HepG2 (cell line): ENCODE data around the gene PCBP4. TPM values are rescaled to one million over a fixed set of nuclear protein-coding genes. Genes with fewer than 3 reads are reported as not detected.

Experiments
- HCFC1 ChIP-seq: fragments of 150-350 bp; IDR thresholded peaks from 2 replicates; pipeline ENCODE4 v1.6.1; 2014; ENCODE audit warnings: low read depth, low read length
- NCOA5 ChIP-seq: sonication (generic); formaldehyde crosslinking; IDR thresholded peaks from 2 replicates; pipeline ENCODE4 v1.4.0; 2020; ENCODE audit warnings: missing genetic modification reagents
- RFX5 ChIP-seq: IDR thresholded peaks from 2 replicates; pipeline ENCODE4 v1.6.1; 2011; ENCODE audit warnings: low read depth, low read length, improper control_type of control experiment
- ZFP62 ChIP-seq: sonication (generic); formaldehyde crosslinking; IDR thresholded peaks from 2 replicates; pipeline ENCODE4 v1.4.0; 2020; ENCODE audit warnings: missing genetic modification reagents
- ZFP90 ChIP-seq: sonication (generic); formaldehyde crosslinking; IDR thresholded peaks from 2 replicates; pipeline ENCODE4 v1.8.0; 2022; ENCODE audit warnings: missing genetic modification reagents, mild to moderate bottlenecking, inconsistent platforms, borderline replicate concordance
- ZNF180 ChIP-seq: sonication (generic); formaldehyde crosslinking; IDR thresholded peaks from 2 replicates; pipeline ENCODE4 v1.4.0; 2020; ENCODE audit warnings: low read depth, missing genetic modification reagents, borderline replicate concordance
- ZNF563 ChIP-seq: sonication (generic); formaldehyde crosslinking; IDR thresholded peaks from 2 replicates; pipeline ENCODE4 v1.8.0; 2022; ENCODE audit warnings: mild to moderate bottlenecking, moderate library complexity, missing genetic modification reagents
- polyA plus RNA-seq, 8 experiments: library from polyadenylated mRNA; depleted of rRNA in 3 of 8; stranded (reverse) in 7 of 8; unstranded in 1 of 8; fragments of >200 nt; fragmentation: Illumina TruSeq in 4 of 8; extraction: Trizol in 4 of 8; gene quantifications; 2 replicates each; pipeline versions ENCODE4 v1.2.1 to v1.2.3, GENCODE V29; 2011 to 2016; ENCODE audit warnings: low read depth in 4 of 8, missing spikeins in 1 of 8, mixed read lengths in 1 of 8; ENCODE audit not compliant: insufficient read depth in 1 of 8
- total RNA-seq, 5 experiments: library from RNA; depleted of rRNA; stranded (reverse); fragments of >200 nt; fragmentation: Illumina TruSeq; extraction: Trizol; gene quantifications; 2 replicates each; pipeline ENCODE4 v1.2.3, GENCODE V29; 2016; ENCODE audit warnings: low read depth in 1 of 5
- TF ChIP-seq, protein P1 (sequence below): sonication (generic); formaldehyde crosslinking; IDR thresholded peaks from 2 replicates; pipeline ENCODE4 v1.4.0; 2020; ENCODE audit warnings: missing genetic modification reagents
- TF ChIP-seq, protein P2 (sequence below): sonication (generic); formaldehyde crosslinking; IDR thresholded peaks from 2 replicates; pipeline ENCODE4 v1.4.0; 2020; ENCODE audit warnings: missing genetic modification reagents
- TF ChIP-seq, protein P3 (sequence below): sonication (generic); formaldehyde crosslinking; IDR thresholded peaks from 2 replicates; pipeline ENCODE4 v1.5.0; 2020; ENCODE audit warnings: mild to moderate bottlenecking, missing genetic modification reagents, borderline replicate concordance
- TF ChIP-seq, protein P4 (sequence below): sonication (generic); formaldehyde crosslinking; IDR thresholded peaks from 2 replicates; pipeline ENCODE4 v1.8.0; 2022; ENCODE audit warnings: low read depth, missing genetic modification reagents
- TF ChIP-seq, protein P5 (sequence below): sonication (generic); formaldehyde crosslinking; IDR thresholded peaks from 2 replicates; pipeline ENCODE4 v1.4.0; 2020; ENCODE audit warnings: mild to moderate bottlenecking, missing genetic modification reagents
- TF ChIP-seq, protein P6 (sequence below): sonication (generic); formaldehyde crosslinking; IDR thresholded peaks from 2 replicates; pipeline ENCODE4 v1.4.0; 2020; ENCODE audit warnings: missing genetic modification reagents

Gene PCBP4
- total and polyA plus RNA-seq, 2 of the 13 experiments (the other 11 are each of a cell fraction or from before 2014, with no cell fraction given) = 36.8 to 51.3 TPM

DNA sequence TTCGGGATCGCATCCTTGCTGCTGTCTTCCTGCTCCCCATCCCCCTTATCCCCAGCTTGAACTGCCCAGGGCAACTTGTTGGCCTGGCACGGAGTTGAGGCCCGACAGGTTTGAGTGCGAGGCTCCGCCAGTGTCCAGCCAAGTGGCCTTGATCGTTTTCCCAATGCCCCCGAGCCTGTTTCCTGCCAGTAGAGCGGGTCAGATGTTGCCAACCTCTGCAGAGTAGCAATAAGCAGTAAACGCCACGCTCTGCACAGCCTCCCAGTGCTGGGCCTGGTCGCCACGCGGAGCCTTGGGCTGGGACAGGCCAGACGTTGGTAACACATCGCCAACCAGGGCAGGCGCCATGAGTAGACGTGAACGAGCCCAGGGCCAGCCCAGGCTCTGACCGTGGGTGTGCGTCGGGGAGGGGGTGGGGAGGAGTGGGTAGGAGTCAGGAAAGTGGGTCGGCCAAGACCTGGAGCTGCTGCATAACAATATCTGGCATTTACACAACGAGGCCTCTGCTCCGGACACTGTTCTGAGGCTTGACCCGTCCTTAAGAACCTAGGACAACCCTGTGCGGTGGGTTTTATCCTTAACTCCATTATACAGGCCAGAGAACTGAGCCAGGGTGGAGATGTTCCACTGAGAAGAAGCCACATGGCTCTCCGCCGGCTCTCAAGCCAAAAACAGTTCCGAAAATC, 7.2 kb upstream of the PCBP4 start (continued):
- TF ChIP-seq, protein P1, sequence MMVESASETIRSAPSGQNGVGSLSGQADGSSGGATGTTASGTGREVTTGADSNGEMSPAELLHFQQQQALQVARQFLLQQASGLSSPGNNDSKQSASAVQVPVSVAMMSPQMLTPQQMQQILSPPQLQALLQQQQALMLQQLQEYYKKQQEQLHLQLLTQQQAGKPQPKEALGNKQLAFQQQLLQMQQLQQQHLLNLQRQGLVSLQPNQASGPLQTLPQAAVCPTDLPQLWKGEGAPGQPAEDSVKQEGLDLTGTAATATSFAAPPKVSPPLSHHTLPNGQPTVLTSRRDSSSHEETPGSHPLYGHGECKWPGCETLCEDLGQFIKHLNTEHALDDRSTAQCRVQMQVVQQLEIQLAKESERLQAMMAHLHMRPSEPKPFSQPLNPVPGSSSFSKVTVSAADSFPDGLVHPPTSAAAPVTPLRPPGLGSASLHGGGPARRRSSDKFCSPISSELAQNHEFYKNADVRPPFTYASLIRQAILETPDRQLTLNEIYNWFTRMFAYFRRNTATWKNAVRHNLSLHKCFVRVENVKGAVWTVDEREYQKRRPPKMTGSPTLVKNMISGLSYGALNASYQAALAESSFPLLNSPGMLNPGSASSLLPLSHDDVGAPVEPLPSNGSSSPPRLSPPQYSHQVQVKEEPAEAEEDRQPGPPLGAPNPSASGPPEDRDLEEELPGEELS (CRISPR knock-in tag) = 0 out of 2 replicates have a peak, but pooled peaks have one; percentile 4
- TF ChIP-seq ZNF563 (CRISPR knock-in tag) (peak; percentile 80; the same call in 1 of the 2 replicates), ZFP90 (CRISPR knock-in tag) (peak; percentile 30; the same call in 1 of the 2 replicates), ZFP62 (CRISPR knock-in tag) (no peak), HCFC1 (no peak), RFX5 (peak; percentile 42; the same call in 1 of the 2 replicates), ZNF180 (CRISPR knock-in tag) (peak; percentile 19; the same call in 1 of the 2 replicates), NCOA5 (CRISPR knock-in tag) (no peak)
- TF ChIP-seq, protein P2, sequence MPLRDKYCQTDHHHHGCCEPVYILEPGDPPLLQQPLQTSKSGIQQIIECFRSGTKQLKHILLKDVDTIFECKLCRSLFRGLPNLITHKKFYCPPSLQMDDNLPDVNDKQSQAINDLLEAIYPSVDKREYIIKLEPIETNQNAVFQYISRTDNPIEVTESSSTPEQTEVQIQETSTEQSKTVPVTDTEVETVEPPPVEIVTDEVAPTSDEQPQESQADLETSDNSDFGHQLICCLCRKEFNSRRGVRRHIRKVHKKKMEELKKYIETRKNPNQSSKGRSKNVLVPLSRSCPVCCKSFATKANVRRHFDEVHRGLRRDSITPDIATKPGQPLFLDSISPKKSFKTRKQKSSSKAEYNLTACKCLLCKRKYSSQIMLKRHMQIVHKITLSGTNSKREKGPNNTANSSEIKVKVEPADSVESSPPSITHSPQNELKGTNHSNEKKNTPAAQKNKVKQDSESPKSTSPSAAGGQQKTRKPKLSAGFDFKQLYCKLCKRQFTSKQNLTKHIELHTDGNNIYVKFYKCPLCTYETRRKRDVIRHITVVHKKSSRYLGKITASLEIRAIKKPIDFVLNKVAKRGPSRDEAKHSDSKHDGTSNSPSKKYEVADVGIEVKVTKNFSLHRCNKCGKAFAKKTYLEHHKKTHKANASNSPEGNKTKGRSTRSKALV (CRISPR knock-in tag) = peak; percentile 29; the same call in 1 of the 2 replicates
- TF ChIP-seq, protein P3, sequence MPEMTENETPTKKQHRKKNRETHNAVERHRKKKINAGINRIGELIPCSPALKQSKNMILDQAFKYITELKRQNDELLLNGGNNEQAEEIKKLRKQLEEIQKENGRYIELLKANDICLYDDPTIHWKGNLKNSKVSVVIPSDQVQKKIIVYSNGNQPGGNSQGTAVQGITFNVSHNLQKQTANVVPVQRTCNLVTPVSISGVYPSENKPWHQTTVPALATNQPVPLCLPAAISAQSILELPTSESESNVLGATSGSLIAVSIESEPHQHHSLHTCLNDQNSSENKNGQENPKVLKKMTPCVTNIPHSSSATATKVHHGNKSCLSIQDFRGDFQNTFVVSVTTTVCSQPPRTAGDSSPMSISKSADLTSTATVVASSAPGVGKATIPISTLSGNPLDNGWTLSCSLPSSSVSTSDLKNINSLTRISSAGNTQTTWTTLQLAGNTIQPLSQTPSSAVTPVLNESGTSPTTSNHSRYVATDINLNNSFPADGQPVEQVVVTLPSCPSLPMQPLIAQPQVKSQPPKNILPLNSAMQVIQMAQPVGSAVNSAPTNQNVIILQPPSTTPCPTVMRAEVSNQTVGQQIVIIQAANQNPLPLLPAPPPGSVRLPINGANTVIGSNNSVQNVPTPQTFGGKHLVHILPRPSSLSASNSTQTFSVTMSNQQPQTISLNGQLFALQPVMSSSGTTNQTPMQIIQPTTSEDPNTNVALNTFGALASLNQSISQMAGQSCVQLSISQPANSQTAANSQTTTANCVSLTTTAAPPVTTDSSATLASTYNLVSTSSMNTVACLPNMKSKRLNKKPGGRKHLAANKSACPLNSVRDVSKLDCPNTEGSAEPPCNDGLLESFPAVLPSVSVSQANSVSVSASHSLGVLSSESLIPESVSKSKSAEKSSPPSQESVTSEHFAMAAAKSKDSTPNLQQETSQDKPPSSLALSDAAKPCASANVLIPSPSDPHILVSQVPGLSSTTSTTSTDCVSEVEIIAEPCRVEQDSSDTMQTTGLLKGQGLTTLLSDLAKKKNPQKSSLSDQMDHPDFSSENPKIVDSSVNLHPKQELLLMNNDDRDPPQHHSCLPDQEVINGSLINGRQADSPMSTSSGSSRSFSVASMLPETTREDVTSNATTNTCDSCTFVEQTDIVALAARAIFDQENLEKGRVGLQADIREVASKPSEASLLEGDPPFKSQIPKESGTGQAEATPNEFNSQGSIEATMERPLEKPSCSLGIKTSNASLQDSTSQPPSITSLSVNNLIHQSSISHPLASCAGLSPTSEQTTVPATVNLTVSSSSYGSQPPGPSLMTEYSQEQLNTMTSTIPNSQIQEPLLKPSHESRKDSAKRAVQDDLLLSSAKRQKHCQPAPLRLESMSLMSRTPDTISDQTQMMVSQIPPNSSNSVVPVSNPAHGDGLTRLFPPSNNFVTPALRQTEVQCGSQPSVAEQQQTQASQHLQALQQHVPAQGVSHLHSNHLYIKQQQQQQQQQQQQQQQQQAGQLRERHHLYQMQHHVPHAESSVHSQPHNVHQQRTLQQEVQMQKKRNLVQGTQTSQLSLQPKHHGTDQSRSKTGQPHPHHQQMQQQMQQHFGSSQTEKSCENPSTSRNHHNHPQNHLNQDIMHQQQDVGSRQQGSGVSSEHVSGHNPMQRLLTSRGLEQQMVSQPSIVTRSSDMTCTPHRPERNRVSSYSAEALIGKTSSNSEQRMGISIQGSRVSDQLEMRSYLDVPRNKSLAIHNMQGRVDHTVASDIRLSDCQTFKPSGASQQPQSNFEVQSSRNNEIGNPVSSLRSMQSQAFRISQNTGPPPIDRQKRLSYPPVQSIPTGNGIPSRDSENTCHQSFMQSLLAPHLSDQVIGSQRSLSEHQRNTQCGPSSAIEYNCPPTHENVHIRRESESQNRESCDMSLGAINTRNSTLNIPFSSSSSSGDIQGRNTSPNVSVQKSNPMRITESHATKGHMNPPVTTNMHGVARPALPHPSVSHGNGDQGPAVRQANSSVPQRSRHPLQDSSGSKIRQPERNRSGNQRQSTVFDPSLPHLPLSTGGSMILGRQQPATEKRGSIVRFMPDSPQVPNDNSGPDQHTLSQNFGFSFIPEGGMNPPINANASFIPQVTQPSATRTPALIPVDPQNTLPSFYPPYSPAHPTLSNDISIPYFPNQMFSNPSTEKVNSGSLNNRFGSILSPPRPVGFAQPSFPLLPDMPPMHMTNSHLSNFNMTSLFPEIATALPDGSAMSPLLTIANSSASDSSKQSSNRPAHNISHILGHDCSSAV (CRISPR knock-in tag) = 0 out of 2 replicates have a peak, but pooled peaks have one; percentile 12
- TF ChIP-seq, protein P4, sequence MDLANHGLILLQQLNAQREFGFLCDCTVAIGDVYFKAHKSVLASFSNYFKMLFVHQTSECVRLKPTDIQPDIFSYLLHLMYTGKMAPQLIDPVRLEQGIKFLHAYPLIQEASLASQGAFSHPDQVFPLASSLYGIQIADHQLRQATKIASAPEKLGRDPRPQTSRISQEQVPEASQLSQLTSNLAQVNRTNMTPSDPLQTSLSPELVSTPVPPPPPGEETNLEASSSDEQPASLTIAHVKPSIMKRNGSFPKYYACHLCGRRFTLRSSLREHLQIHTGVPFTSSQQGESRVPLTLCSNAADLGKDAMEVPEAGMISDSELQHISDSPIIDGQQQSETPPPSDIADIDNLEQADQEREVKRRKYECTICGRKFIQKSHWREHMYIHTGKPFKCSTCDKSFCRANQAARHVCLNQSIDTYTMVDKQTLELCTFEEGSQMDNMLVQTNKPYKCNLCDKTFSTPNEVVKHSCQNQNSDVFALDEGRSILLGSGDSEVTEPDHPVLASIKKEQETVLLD (CRISPR knock-in tag) = 0 out of 2 replicates have a peak, but pooled peaks have one; percentile 4
- TF ChIP-seq, protein P5, sequence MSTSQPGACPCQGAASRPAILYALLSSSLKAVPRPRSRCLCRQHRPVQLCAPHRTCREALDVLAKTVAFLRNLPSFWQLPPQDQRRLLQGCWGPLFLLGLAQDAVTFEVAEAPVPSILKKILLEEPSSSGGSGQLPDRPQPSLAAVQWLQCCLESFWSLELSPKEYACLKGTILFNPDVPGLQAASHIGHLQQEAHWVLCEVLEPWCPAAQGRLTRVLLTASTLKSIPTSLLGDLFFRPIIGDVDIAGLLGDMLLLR (CRISPR knock-in tag) = peak; percentile 7; the same call in 1 of the 2 replicates
- TF ChIP-seq, protein P6, sequence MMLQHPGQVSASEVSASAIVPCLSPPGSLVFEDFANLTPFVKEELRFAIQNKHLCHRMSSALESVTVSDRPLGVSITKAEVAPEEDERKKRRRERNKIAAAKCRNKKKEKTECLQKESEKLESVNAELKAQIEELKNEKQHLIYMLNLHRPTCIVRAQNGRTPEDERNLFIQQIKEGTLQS (CRISPR knock-in tag) = 0 out of 2 replicates have a peak, but pooled peaks have one; percentile 1
